Measurements from ENCODE around the gene STRN.

STRN gene

DNA sequence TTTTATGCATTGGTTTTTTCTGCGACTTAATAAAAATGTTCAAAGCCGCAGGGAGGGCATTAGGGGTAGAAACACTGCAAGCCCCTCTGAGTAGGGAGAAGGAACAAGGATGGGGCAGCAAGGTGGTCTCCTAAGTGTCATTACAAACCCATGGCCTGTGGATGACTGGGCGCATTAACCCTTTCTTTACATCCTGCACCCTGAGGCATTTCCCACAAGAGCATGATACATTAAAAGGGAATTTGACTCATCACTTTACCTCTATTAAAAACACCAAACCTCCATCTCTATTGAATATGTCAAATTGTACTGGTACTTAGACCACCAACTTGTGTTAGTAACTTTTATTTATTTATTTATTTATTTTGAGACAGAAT, 157.3 kb downstream of the STRN start:
- TF ChIP-seq RARB (CRISPR knock-in tag; IDR thresholded peaks at IDR 0.05): no peak
- no peak for TF ChIP-seq ZFP3 (CRISPR knock-in tag; IDR thresholded peaks at IDR 0.05)
- TF ChIP-seq PPARA (CRISPR knock-in tag; IDR thresholded peaks at IDR 0.05; ENCODE audit: borderline replicate concordance): no peak
- no peak for TF ChIP-seq ARNTL (CRISPR knock-in tag; IDR thresholded peaks at IDR 0.05; ENCODE audit: borderline replicate concordance, low read depth)
- no peak for TF ChIP-seq GLIS3 (CRISPR knock-in tag; IDR thresholded peaks at IDR 0.05)
- TF ChIP-seq ZC3H10 (CRISPR knock-in tag; IDR thresholded peaks at IDR 0.05): no peak
- TF ChIP-seq OSR1 (CRISPR knock-in tag; IDR thresholded peaks at IDR 0.05): no peak
- TF ChIP-seq, protein P1, sequence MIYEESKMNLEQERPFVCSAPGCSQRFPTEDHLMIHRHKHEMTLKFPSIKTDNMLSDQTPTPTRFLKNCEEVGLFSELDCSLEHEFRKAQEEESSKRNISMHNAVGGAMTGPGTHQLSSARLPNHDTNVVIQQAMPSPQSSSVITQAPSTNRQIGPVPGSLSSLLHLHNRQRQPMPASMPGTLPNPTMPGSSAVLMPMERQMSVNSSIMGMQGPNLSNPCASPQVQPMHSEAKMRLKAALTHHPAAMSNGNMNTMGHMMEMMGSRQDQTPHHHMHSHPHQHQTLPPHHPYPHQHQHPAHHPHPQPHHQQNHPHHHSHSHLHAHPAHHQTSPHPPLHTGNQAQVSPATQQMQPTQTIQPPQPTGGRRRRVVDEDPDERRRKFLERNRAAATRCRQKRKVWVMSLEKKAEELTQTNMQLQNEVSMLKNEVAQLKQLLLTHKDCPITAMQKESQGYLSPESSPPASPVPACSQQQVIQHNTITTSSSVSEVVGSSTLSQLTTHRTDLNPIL (CRISPR knock-in tag; IDR thresholded peaks at IDR 0.05; ENCODE audit: low read depth): no peak
- TF ChIP-seq BACH2 (CRISPR knock-in tag; IDR thresholded peaks at IDR 0.05; ENCODE audit: borderline replicate concordance): no peak
- no peak for ATAC-seq

DNA sequence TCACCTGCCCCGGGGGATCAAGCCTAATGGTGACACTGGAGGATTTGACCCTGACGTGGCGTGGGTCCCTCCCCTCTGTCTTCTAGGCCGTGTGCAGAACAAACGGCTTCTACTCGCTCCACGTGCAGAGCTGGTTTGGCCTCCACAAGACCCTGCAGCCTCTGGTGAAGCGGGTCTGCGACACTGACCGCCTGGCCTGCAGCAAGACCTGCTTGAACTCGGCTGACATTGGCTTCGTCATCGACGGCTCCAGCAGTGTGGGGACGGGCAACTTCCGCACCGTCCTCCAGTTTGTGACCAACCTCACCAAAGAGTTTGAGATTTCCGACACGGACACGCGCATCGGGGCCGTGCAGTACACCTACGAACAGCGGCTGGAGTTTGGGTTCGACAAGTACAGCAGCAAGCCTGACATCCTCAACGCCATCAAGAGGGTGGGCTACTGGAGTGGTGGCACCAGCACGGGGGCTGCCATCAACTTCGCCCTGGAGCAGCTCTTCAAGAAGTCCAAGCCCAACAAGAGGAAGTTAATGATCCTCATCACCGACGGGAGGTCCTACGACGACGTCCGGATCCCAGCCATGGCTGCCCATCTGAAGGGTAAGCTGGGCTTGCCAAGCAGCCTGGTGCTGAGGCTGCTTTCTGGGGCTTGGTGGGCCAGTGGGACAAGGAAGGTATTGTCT, 157.8 kb downstream of the STRN start:
- no peak for ATAC-seq
- TF ChIP-seq ZNF70 (CRISPR knock-in tag; IDR thresholded peaks at IDR 0.05): no peak
- no peak for TF ChIP-seq PPARA (CRISPR knock-in tag; IDR thresholded peaks at IDR 0.05; ENCODE audit: borderline replicate concordance)
- no peak for TF ChIP-seq ISL1 (CRISPR knock-in tag; IDR thresholded peaks at IDR 0.05)
- TF ChIP-seq, protein P2, sequence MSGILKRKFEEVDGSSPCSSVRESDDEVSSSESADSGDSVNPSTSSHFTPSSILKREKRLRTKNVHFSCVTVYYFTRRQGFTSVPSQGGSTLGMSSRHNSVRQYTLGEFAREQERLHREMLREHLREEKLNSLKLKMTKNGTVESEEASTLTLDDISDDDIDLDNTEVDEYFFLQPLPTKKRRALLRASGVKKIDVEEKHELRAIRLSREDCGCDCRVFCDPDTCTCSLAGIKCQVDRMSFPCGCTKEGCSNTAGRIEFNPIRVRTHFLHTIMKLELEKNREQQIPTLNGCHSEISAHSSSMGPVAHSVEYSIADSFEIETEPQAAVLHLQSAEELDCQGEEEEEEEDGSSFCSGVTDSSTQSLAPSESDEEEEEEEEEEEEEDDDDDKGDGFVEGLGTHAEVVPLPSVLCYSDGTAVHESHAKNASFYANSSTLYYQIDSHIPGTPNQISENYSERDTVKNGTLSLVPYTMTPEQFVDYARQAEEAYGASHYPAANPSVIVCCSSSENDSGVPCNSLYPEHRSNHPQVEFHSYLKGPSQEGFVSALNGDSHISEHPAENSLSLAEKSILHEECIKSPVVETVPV (CRISPR knock-in tag; IDR thresholded peaks at IDR 0.05): no peak
- TF ChIP-seq, protein P3, sequence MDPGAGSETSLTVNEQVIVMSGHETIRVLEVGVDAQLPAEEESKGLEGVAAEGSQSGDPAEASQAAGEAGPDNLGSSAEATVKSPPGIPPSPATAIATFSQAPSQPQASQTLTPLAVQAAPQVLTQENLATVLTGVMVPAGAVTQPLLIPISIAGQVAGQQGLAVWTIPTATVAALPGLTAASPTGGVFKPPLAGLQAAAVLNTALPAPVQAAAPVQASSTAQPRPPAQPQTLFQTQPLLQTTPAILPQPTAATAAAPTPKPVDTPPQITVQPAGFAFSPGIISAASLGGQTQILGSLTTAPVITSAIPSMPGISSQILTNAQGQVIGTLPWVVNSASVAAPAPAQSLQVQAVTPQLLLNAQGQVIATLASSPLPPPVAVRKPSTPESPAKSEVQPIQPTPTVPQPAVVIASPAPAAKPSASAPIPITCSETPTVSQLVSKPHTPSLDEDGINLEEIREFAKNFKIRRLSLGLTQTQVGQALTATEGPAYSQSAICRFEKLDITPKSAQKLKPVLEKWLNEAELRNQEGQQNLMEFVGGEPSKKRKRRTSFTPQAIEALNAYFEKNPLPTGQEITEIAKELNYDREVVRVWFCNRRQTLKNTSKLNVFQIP (CRISPR knock-in tag; IDR thresholded peaks at IDR 0.05; ENCODE audit: borderline replicate concordance, low read depth): no peak
- TF ChIP-seq GLIS3 (CRISPR knock-in tag; IDR thresholded peaks at IDR 0.05): no peak
- no peak for TF ChIP-seq ESRRG (CRISPR knock-in tag; IDR thresholded peaks at IDR 0.05)
- TF ChIP-seq TCF4 (CRISPR knock-in tag; IDR thresholded peaks at IDR 0.05; ENCODE audit: borderline replicate concordance): no peak
- TF ChIP-seq, protein P4, sequence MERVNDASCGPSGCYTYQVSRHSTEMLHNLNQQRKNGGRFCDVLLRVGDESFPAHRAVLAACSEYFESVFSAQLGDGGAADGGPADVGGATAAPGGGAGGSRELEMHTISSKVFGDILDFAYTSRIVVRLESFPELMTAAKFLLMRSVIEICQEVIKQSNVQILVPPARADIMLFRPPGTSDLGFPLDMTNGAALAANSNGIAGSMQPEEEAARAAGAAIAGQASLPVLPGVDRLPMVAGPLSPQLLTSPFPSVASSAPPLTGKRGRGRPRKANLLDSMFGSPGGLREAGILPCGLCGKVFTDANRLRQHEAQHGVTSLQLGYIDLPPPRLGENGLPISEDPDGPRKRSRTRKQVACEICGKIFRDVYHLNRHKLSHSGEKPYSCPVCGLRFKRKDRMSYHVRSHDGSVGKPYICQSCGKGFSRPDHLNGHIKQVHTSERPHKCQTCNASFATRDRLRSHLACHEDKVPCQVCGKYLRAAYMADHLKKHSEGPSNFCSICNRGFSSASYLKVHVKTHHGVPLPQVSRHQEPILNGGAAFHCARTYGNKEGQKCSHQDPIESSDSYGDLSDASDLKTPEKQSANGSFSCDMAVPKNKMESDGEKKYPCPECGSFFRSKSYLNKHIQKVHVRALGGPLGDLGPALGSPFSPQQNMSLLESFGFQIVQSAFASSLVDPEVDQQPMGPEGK (CRISPR knock-in tag; IDR thresholded peaks at IDR 0.05; ENCODE audit: borderline replicate concordance): no peak
- no peak for TF ChIP-seq OSR1 (CRISPR knock-in tag; IDR thresholded peaks at IDR 0.05)
- TF ChIP-seq, protein P1 (CRISPR knock-in tag; IDR thresholded peaks at IDR 0.05; ENCODE audit: low read depth): no peak
- no peak for TF ChIP-seq TOX (CRISPR knock-in tag; IDR thresholded peaks at IDR 0.05; ENCODE audit: borderline replicate concordance)
- TF ChIP-seq, protein P5, sequence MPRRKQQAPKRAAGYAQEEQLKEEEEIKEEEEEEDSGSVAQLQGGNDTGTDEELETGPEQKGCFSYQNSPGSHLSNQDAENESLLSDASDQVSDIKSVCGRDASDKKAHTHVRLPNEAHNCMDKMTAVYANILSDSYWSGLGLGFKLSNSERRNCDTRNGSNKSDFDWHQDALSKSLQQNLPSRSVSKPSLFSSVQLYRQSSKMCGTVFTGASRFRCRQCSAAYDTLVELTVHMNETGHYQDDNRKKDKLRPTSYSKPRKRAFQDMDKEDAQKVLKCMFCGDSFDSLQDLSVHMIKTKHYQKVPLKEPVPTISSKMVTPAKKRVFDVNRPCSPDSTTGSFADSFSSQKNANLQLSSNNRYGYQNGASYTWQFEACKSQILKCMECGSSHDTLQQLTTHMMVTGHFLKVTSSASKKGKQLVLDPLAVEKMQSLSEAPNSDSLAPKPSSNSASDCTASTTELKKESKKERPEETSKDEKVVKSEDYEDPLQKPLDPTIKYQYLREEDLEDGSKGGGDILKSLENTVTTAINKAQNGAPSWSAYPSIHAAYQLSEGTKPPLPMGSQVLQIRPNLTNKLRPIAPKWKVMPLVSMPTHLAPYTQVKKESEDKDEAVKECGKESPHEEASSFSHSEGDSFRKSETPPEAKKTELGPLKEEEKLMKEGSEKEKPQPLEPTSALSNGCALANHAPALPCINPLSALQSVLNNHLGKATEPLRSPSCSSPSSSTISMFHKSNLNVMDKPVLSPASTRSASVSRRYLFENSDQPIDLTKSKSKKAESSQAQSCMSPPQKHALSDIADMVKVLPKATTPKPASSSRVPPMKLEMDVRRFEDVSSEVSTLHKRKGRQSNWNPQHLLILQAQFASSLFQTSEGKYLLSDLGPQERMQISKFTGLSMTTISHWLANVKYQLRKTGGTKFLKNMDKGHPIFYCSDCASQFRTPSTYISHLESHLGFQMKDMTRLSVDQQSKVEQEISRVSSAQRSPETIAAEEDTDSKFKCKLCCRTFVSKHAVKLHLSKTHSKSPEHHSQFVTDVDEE (CRISPR knock-in tag; IDR thresholded peaks at IDR 0.05): no peak
- no peak for TF ChIP-seq ZNF8 (CRISPR knock-in tag; IDR thresholded peaks at IDR 0.05)
- no peak for TF ChIP-seq SNAI2 (CRISPR knock-in tag; IDR thresholded peaks at IDR 0.05)
- no peak for TF ChIP-seq RARB (CRISPR knock-in tag; IDR thresholded peaks at IDR 0.05)
- TF ChIP-seq ZFP3 (CRISPR knock-in tag; IDR thresholded peaks at IDR 0.05): no peak
